SKM-1 treated with dmso at 0.1 percent for 144 hours (cell line): ENCODE results near the gene CD81.
"Not testable (repeated sequence)": the region's sequence is repeated elsewhere in the genome, so short reads cannot be mapped to it uniquely, and the experiment has no call there.

Source experiments
- DNase-seq: peaks from one replicate; lab custom pipeline; 2025; ENCODE audit not compliant: unreplicated experiment; lab: John Stamatoyannopoulos, UW

Gene CD81

DNA sequence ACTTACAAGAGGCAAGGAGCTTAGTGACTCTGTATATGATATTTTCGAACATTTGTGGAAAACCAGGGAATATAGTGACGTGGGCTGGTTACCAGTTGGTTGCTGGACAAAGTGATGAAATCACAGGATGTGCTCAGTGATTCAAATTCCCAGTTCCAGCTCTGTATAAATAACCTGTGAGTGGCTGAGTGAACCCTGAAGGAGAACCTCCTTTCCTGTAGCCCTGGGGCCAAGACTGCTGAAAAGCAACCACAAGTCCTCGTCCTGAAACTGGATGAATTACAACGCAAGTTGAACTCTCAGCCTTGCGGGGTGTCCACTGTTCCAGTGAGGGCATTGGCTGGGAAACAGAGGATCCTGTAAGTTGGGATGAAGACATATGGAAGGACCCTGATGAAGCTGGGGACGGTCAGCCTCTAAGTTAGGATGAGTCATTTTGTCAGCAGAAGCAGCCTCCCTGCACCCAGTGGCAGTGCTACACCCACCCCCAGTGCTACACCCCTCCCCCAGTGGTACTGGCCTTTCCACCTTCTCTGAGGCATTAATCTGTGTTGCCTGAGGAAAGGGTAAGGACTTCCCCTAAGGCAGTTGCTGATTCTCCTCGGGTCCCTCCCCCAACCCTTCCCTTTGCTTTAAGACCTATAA is 22.0 kb upstream of the CD81 start:
- DNase-seq = no peak

DNA sequence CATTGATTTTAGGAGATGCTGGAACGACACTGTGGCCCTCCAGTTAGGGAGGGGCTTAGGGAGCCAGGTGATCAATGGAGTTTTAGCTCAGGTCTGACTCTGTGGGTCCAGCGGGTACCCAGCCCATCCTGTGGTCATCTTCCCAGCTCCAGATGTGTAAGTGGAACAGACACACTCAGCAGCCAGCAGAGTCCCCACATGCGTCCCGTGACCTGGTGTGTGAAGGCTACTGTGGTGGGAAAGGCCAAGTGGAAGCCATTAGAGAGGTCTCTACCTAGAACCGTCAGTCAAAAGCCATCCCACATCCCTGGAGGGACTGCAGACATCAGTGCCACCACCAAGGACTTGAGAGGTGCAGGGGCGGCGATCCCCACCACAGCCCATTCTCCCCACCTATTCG is 19.9 kb upstream of the CD81 start:
- DNase-seq = no peak

DNA sequence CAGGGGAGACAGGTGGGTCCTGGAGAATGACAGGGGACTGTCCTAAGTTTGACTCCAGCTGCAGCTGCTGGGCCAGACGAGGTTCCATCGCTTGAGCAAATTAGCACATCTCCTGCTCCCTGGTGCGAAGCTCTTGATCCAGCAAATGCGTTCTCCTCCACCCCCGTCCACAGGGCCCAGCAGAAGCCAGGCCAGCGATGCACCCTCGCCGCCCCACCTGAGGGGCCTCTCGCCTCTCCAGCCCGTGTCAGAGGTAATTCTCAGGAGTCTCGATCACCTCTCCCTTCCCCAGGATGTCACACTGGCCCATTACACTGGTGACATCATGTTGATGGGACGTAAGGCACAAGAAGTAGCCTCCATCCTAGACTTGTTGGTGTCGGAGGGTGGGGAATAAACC is 19.5 kb upstream of the CD81 start:
- not testable (repeated sequence) for DNase-seq

DNA sequence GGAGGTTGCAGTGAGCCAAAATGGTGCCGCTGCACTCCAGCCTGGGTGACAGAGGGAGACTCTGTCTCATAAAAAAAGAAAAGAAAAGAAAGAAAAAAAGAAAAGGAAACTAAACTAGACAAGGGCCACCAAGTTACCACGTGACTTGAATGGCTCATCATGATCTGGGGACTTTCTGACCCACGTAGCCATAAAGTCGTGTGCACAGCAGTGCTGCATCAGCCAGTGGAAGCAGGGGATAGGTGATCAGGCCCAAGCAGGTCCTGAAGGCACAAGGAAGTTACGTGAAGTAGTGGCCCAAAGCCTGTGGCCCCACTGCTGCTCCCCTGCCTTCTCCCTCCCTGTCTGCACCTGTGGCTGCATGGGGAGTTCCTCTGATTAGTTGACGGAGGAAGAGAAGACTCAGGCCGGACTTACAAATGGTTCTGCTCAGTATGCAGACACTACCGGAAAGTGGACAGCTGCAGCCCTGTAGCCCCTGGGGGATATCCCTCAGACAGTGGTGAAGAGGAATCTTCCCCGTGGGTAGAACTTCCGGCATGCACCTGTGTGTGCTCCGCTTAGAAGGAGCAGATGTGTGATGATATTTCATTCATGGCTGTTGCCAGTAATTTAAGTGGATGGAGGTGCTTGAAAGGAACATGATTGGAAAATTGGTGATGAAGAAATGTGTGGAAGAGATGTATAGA is 18.2 kb upstream of the CD81 start:
- DNase-seq = no peak

DNA sequence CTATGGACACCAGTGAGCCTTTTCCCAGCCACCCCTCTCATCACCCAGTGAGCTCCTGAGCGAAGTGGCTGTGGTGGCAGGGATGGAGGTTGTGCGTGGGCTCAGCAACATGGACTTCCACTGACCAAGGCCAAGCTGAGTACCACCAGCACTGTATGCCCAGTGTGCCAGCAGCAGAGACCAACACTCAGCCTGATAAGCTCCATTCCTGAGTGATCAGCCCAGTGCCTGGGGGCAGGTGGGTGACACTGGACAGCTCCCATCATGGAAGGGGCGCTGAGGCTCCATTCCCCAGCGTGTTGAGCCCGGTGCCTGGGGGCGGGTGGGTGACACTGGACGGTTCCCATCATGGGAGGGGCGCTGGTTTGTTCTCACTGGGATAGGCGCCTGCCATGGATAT is 17.6 kb upstream of the CD81 start:
- DNase-seq = no peak

DNA sequence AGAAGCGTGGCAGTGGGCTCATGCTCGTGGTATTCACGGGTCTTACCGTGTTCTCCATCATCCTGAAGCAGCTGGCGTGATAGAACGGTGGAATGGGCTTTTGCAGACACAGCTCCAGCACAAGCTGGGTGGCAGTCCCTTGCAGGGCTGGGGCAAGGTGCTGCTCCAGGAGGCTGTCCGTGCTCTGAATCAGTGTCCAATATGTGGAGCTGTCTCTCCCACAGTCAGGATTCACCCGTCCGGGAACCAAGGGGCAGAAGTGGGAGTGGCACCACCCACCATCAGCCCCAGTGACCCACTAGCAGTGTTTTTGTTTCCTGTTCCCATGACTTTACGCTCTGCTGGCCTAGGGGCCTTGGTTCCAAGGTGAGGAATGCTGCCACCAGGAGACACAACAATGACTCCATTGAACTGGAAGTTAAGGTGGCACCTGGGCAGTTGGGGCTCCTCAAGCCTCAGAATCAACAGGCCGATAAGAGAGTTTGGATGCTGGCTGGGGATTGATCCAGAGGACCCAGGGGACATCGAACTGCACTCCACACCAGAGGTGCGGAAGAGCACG is 16.9 kb upstream of the CD81 start:
- no peak for DNase-seq

DNA sequence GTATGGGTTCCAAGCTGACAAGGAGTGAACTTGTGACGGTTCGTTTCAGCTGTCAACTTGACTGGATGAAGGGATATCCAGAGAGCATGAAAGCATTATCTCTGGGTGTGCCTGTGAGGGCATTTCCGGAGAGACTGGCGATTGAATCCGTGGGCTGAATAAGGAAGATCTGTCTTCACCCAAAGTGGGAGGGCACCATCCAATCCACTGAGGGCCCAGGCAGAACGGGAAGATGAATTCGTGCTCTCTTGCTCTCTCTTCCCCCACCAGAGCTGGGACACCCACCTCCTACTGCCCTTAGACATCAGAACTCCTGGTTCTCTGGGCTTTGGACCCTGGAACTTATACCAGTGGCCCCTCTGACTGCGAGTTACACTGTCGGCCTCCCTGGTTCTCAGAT is 15.5 kb upstream of the CD81 start:
- DNase-seq = no peak

DNA sequence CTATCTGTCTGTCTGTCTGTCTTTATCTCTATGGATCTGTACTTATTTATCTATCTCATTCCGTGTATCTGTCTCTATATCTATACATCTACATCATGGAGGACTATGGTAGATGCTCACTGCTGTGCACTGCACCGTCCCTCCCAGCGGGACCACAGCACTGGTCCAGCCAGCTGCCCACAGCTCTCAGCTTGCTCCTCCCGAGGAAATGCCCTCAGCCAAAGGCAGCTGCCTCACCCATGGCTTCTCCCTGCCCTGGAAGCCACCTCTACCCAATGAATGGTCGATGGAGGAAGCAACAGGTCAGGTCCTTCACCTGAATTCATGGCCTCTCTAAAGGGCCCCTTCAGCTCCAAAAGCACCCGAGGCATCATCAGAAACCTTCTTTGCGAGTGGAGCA is 14.7 kb upstream of the CD81 start:
- DNase-seq = no peak

DNA sequence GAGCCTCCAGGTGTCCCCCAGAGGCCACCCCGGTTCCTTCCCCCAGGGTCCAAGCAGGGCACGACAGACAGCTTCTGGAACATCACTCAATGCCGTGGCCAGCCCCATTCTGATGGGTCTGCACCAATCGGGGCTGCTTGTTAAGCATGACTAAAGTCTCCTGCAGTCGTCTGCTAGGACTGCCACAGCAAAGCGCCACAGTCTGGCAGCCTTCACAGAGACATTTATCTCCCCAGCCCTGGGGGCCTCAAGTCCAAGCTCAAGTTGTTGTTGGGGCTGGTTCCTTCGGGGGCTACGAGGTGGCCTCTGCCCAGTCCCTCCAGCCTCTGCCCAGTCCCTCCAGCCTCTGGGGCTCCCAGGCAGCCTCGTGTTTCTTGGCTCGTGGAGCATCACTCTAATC is 14.0 kb upstream of the CD81 start:
- DNase-seq = no peak

DNA sequence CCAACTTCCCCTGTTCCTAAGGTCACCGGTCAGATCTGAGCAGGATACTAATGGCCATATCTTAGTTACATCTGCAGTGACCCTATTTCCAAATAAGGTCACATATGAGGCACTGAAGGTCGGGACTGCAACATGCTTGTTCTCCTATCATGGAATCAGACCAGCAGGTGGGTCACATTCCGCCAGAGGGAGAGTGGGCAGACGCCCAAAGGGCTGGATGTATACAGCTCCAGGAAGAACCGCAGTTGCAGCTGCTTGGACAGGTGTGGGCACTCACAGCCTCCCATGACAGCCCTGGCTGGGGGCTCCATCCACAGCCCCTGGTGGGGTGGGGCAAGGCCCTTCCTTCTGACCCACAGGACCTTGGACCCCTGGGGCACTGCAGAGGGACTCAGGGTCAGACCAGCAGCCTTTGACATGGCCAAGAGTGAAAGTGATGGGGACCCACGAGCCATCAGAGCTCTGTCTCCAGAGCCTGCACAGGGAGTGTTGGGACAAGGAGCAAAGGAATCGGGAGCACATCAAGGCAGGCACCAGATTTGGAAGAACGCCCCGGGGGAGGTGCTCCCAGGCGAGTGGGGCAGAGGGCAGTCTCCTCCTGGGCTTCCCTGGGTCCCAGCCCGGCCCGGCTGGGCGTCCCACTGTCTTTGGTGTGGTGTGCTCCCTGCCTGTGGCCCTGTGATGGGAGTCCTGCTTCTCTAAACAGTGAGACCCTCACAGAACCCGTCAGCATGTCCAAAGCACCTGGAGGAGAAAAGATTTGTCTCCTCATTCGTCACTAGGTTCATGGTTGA is 13.3 kb upstream of the CD81 start:
- DNase-seq = no peak

DNA sequence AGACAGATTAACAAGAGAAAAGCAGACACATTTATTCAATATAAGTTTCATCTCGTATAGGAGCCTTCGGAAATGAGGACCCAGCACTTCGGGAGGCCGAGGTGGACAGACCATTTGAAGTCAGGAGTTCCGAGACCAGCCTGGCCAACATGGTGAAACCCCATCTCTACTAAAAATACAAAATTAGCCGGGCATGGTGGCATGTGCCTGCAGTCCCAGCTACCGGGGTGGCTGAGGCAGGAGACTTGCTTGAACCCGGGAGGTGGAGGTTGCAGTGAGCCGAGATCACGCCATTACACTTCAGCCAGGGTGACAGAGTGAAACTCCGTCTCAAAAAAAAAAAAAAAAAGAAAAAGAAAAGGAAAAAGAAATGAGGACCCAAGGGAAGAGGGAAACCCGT is 12.7 kb upstream of the CD81 start:
- DNase-seq = not testable (repeated sequence)

DNA sequence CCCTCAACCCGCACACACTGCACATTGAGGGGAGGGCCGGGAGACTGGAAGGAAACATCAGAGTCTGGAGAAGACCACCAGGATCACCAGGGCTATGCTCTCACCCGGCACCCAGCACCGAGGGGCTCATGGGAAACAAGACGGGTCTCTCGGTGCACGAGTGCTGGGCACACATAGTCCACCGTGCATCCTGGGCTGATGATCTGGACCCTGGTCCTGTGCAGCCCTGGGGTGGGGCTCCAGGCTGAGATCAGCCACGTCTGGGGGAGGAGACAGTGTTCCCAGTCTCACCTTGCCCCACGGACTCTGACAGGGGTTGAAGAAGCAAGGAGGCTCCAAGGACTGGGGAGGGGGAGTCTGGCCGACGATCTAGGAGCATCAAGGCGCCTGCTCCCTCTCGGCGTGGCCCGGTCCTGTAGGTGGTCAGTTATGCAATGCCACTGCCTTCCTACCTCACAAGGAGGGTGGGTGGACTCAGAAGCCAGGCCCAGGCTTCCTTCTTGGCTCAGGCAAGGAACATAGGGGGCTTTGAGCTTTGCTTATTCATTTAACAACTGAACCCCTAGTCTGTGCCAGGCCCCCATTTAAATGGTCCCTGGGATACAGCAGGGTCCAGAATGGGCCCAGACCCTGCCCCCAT is 11.4 kb upstream of the CD81 start:
- DNase-seq = no peak

DNA sequence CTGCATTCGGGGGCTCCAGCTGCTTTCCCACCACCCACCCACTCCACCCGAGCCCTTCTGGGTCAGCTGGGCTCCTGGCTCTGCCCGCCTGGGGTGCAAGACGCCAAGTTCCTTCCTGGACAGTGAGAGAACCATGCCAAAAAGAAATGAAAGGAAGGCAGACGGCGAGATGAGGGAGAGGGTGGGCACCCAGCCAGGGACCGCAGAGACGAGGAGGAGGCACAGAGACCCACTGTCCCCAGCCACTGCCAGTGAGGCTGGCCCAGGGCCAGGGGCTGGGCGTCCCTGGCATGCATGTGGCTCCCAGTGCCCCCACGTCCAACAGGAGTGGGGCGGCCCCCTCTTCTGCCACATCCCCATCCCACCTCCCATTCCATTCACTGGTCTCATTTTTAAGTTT is 10.8 kb upstream of the CD81 start:
- DNase-seq = no peak

DNA sequence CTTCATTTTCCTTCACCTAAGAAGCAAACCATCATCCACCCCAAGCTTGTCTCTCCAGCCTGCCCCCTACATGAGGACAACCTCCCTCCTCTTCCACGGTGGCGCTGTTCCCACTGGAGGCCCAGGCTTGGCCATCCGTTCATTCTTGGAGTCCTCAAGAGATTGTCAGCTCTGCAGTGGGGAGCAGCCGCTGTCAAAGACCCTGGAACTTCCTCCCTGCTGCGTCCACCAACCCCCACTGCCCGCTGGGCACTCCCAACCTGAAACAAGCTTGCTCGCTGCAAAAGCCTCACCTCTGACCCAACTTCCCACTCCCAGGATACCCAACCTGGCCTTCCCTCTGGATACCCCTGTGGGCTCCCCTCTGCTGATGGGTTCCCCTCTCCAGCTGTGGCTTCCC is 10.4 kb upstream of the CD81 start:
- DNase-seq = no peak

DNA sequence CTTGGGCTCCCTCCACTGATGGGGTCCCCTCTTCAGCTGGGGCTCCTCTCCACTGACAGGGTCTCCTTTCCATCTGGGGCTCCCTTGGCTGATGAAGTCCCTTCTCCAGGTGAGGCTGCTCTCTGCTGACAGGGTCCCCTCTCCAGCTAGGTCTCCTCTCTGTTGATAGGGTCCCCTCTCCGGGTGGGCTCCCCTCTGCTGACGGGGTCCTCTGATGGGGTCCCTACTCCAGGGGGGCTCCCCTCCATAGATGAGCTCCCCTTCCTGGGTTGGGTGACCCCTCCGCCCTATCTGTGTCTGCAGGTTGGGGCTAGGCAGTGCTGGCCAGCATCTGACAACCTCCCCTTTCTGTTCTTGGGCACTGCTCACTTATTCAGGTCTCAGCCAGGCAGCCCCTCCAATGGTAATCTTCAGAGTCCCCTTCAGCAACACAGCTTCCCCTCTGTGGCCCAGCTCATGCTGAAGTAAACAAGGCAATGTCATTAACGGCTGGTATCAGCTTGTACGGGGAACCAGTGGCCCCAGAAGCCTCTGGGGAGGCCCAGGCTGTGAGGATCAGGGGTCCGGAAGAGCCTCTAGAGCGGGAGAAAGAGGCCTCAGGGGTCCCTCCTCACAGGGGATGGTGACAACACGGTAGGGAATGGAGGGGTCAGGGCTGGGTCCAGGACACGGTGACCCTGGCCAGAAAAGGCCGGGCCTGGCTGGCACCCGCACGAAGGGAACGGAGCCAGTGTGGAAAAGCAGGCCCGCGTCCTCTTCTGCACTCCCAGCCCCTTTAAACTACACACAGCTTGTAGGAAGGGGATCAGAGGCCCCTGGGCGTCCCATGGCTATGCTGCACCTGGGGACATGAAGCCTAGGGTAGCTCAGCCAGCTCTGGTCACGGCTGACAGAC is 9.6 kb upstream of the CD81 start:
- no peak for DNase-seq

DNA sequence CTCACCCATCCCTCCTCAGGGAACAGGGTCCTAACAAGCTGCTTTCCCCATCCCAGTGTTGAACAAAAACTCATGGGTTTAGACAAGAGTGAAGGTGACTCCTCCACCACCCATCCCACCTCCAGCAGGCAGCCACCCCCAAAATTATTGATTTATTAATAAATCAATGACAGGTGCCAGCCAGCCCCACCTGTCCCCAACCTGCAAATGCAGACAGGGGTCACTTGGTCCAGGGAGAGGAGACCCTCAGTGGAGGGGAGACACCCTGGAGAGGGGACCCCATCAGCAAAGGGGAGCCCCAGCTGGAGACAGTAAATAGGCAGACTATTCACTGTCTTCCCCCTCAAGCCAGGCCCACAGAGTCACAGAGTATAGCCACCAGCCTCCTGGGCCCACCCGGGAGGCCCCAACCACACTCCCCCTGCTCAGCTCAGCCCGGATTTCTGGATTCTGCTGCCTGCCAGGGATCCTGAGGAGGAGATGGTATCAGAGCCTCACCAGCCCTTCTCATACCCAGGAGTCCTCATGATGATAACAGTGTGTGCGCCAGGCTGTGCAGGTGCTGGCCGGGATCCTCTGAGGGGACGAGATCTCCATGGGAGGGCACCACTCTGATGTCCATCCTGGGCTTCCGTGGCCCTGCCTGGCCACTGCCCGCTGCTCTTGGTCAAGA is 8.8 kb upstream of the CD81 start:
- no peak for DNase-seq

DNA sequence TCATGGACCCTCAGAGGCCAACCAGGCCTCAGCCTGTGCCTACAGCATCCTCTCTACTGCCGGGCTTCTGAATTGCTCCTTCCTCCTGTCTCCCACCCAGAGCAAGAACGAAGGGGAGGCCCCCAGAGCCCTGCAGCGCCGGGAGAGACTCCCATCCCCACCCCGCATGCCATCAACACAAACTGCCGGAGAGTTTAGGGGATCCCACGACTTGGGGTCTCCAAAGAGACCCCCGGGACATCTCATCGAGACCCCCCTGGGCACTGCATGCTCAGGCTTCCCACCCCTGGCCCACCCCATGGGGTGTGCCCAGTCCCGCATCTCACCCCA is 8.3 kb upstream of the CD81 start:
- no peak for DNase-seq

DNA sequence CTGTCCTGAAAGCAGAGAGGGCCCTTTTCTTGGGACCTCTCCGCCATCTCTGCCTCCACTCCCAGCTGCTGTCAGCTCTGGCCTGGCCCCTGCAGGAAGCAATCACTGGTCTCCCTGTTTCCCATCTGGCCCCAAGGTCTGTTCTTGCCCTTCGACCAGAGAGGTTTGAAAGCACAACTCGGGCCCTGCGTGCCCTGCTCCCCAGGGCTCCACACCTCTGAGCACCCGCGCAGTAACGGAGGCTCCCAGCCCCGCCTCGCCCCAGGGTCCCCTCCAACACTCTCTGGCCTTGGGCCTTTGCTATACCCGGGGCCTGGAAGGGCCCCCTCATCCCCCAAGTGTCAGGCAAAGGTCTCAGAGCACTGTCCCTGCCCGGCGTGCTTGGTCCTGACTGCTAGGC is 7.8 kb upstream of the CD81 start:
- no peak for DNase-seq

DNA sequence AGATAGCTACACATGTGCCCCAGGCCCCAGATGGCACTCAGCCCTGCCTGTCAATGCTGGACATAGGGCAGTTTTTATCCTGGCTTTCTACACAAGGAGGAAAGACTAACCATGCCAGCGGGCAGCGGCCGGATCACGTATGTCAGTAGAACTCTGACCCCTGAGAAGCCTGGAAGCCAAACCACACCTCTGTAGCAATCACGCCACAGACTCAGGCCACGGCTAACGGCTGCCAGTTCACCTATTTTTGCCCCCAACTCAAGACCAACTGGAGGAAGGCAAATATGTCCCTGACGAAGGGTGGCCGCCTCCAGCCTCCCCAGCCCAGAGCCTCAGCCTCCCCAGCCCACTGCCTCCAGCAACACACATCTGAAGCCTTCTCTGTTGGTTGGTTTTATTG is 7.2 kb upstream of the CD81 start:
- no peak for DNase-seq
